ENCODE results near the gene GNGT1.

The GNGT1 gene

GRCh38 chr7:93906267-93906666, at the start of gene GNGT1:
Gene GNGT1 (plus strand): TSS chr7:93906567. CDS start chr7:93906747, 180 bp downstream.
- no peak for DNase-seq

DNA sequence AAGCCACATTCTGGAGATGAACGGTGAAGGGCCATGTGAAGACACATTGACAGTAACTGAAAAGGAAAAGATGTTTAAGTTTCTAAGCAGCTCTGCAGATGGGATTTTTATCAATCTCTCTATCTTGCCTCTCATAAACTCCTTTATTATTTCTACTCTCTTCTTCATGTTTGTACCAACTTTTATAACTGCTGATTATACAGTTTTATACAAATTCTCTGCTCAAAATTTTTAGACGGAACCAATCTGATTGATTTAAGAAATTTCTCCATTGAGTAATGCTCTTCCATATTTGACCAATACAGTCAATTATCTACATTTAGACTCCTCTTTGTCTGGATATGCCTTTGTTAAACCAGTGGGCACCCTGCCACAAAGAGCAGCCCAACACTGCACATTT, 47.5 kb upstream of the GNGT1 start:
- DNase-seq: no peak

GRCh38 chr7:93860261-93860660, 46.1 kb upstream of the GNGT1 start:
- DNase-seq: no peak

DNA sequence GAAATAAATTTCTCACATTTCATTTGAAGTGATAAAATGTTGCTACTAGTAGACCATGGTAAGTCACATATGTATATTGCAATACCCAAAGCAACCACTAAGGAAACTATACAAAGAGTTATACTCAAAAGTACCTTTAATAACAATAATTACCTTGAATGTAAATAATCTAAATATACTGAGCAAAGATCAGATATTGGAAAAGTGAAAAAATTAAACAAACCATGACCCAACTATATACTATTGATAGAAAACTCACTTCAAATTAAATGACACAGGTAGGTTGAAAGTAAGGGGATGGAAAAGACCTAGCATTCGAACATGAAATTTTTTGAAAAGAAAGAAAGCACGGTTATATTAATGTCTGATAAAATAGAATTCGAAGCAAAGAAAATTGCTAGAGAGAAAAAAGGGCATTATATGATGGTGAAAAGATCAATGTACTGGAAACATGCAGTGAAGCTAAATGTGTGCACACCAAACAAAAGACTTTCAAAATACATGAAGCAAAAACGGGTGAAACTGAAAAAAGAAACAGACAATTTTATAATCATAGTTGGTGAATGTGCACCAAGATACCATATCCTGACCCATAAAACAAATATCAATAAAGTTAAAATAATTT, 44.9 kb upstream of the GNGT1 start:
- DNase-seq: no peak

- no peak for DNase-seq
Measured at GRCh38 chr7:93862651-93863050, 43.7 kb upstream of the GNGT1 start.

DNA sequence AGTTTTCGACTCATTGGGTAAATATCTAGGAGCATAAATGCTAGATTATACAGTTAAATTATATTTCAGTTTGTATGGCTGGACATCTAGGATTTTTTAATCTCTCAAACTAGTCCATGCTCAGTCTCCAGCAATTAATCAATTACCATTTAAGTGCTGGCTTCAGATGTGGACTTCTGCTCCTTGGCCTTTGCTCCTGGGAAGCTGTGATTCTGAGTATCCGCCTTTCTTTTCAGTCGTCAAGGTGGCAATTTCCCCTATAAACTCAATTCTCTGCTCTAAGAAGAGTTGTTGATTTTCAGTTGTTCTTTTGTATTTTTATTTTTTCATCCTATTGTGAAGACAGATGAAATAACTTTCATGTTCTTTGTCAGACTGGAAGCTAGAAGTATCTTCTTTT, 39.5 kb upstream of the GNGT1 start:
- no peak for DNase-seq

DNA sequence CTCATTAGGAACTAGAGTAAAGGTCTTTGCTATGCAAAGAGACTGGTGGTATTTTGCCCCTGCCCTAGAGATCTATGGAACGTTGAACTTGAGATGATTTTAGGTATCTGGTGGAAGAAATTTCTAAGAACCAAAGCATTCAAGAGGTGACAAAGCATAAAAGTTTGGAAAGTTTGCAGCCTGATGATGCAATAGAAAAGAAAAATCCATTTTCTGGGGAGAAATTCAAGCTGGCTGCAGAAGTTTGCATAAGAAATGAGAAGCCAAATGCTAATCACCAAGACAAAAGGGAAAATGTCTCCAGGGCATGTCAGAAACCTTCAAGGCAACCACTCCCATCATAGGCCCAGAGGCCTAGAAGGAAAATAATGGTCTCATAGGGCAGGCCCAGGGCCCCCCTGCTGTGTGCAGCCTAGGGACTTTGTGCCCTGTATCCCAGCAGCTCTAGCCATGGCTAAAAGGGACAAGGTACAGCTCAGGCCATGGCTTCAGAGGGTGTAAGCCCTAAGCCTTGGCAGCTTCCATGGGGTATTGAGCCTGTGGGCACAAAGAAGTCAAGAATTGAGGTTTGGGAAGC, 32.3 kb upstream of the GNGT1 start:
- DNase-seq: no peak

DNA sequence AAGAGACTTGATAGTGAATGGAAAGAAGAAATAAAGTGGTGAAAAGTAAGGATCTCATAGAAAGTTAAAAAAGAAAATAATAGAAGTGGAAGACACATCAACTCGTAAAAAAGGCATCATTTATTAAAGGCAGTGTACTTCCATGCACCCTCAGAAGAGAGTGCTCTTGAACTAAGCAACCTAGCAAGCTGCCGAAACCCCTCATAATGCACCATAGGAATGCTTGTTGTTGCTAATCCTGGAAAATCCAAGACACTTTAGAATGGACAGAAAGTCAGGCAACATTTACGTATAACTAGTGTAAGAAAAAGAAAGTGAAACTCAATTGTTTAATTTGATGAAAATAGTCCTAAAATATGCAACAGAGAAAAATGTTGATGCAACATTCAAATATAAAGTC, 28.6 kb upstream of the GNGT1 start:
- no peak for DNase-seq

- DNase-seq: no peak
Measured at GRCh38 chr7:93879356-93879755, 27.0 kb upstream of the GNGT1 start.

- DNase-seq: no peak
Measured at GRCh38 chr7:93882468-93882867, 23.9 kb upstream of the GNGT1 start.

- no peak for DNase-seq
Measured at GRCh38 chr7:93883078-93883916, 23.1 kb upstream of the GNGT1 start.

DNA sequence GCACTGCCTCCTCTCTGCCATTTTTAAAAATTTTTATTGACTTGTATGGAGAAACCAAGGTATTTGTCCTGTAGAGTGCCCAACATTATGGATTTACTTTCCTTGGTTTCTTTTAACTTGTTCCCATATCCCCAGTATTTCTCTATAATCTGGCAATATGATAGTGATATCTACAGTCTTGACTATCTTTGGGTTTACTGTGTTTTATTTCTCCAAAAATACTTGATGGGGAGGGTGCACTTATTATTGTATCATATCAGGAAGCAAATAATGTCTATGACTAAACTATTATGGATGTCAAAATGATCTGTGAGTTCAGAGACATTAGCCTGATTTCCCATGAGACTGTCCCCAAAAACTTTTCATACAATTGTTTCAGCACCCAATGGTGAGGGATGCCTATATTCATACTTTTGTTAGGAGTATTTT, 22.4 kb upstream of the GNGT1 start:
- no peak for DNase-seq

- no peak for DNase-seq
Measured at GRCh38 chr7:93884541-93884940, 21.8 kb upstream of the GNGT1 start.

- DNase-seq: no peak
Measured at GRCh38 chr7:93889261-93889660, 17.1 kb upstream of the GNGT1 start.

- DNase-seq: peak; percentile 4 to 7
Measured at GRCh38 chr7:93890041-93890463, 16.3 kb upstream of the GNGT1 start.

DNA sequence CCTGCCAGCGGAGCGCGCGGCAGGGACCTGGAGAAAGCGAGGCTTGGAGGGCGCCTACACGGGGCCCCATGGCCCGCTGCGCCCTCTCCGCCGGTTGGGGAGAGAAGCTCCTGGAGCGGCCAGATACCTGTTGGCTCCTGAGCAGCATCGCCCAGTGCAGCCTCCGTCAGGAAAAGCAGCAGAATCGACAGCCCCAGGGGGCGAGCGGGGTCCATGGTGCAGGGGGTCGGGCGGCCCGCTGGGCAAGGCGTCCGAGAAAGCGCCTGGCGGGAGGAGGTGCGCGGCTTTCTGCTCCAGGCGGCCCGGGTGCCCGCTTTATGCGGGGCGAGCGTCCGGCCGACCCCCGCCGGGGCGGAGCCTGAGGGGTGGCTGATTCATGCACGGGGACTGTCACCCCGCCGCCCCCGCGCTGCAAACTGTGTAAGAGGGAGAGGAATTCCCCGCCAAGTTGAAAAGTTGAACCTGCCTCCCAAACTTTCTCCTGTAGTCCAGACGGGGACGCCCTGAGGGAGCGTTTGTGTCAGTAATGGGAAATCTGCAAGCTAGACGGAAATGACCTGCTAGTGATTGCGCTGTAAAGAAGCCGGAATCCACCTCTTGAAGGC, 15.8 kb upstream of the GNGT1 start, which contains the start of gene TFPI2:
Gene TFPI2, minus strand, starts transcription at position 290 of the 605 bp plus-strand sequence. Its CDS starts 75 bp downstream, at position 215.
- DNase-seq: peak in 1 of 2 experiments; percentile 23

GRCh38 chr7:93894426-93894825, 11.9 kb upstream of the GNGT1 start:
- no peak for DNase-seq

DNA sequence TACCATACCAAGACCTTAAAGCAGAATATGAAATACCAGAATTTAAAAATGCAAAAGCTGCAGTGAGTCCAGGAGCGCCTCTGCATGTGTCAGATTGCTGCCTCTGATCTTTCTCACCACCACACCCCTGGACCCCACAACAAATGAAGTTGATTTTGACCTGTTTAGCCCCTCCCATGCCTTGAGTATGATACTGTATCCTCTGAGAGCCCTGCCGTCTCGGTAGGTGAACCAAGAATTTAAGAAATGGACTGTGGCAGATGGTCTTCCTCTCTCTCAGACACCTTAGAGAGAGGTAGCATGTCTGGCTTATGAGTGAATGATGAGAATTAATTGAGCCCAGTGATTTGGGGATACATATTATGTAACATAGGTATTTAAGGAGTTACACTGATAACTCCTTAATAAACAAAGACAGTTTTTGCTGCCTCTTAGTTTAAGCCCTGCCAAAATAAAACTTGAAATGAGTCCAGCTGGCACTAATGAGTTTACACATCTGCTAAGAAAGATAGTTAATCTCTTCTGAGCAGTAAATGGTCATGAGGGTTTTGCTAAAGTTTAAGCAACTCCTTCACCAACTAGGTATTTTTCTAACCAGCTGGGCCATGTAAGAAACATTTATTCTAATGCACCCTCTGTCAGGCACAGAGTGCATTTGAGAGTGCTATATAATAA, 11.3 kb upstream of the GNGT1 start:
- no peak for DNase-seq

DNA sequence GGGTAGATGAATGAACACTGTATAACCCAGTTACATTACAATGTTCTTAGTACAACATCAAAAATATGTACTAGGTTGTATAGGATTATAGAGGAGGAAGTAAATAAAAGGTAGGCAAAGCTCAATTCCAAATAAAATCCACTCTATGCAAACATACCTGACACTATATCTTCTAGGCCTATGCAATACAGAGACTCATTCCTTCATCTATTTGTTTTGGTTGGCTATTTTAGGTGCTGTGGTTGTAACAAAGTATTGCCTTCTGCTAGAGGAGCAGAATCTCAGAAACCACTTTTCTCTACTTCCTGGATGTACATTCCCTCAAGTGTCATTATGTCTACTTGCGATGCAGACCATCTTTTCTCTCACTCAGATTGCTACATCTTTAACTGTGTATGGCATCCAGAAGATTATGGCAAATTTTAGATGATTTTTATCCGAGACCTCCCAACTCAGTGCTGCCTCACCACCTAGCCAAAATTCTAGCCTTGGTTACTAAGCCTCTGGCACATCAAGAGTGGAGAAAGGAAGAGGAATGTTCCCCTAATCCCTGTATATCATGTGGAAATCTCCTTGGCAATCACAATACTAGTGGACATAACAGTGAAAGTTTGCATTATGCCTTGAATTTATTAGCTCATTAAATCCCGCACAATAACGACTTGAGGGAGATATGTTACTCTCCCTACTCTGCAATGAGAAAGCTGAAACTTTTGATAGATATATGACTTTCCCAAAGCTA, 10.3 kb upstream of the GNGT1 start:
- no peak for DNase-seq

- DNase-seq: no peak
Measured at GRCh38 chr7:93897680-93898079, 8.7 kb upstream of the GNGT1 start.

GRCh38 chr7:93902777-93903423, 3.5 kb upstream of the GNGT1 start:
- DNase-seq: no peak

Measured in activated CD4-positive, alpha-beta T cell treated with anti-CD3 and anti-CD28 coated beads, Interleukin-2, amount 50 U/mL, for 48 hours (primary cell).